NCI-H524 (cell line): Measurements from ENCODE around the gene GPR55.

Source experiments
- DNase-seq, 2 experiments: peaks; one replicate each; lab custom pipeline; 2025; lab: John Stamatoyannopoulos, UW

The GPR55 gene

GRCh38 chr2:230879271-230879882, 45.7 kb downstream of the GPR55 start:
- DNase-seq = peak in 1 of 2 experiments; percentile 35

DNA sequence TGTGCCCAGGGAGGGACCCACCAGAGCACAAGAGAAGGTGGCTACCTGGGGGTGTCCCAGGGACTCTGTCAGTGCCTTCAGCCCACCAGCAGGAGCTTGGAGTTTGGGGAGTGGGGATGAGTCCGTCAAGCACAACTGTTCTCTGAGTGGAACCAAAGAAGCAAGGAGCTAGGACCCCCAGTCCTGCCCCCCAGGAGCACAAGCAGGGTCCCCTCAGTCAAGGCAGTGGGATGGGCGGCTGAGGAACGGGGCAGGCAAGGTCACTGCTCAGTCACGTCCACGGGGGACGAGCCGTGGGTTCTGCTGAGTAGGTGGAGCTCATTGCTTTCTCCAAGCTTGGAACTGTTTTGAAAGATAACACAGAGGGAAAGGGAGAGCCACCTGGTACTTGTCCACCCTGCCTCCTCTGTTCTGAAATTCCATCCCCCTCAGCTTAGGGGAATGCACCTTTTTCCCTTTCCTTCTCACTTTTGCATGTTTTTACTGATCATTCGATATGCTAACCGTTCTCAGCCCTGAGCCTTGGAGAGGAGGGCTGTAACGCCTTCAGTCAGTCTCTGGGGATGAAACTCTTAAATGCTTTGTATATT, 46.3 kb downstream of the GPR55 start:
- no peak for DNase-seq

- no peak for DNase-seq
Observed at GRCh38 chr2:230877759-230878598, 47.1 kb downstream of the GPR55 start.

DNA sequence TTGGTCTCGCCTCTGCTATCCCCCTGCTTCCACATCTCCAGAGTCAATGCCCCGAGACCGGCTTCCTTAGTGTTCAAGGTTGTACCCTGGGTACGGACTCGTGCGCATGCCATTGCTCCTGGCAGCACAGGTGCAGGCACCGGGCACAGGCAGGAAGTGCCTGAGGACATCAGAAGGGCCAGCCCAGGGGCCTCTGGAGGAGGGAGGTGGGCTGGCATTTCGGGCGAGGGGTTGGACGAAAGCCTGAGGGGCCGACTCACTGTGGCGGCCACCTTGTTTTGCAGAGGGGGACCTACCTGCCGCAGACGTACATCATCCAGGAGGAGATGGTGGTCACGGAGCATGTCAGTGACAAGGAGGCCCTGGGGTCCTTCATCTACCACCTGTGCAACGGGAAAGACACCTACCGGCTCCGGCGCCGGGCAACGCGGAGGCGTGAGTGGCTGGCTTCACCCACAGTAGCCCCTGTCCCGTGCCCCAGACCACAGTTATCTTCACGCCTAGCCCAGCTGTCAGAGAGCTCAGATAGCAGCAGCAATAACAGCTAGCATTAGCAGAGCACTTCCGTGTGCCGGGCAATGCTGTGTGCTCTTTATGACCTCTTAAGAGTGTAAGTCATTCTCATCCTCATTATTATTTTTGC, 47.8 kb downstream of the GPR55 start:
- DNase-seq = no peak

GRCh38 chr2:230875347-230876315, 49.4 kb downstream of the GPR55 start:
- no peak for DNase-seq

DNA sequence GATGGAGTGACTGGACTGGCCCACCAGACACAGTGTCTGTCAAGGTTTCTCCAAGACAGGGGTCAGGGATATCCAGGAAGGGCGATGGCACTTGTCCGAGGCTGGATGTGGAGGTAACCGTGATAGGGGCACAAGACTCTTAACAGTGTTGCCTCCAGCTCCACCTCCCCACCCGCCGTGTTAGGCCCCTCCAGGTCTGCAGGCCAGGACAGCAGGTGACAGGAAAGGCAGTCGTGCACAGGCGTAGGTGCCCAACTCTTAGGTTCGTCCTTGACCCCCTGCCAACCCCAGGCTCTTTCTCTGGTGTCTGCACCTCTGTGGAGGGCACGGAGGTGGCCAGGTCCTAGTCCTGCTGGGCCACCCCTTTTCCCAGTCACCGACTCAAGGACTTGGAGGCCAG, 50.2 kb downstream of the GPR55 start:
- DNase-seq = no peak

GRCh38 chr2:230874456-230874855, 50.6 kb downstream of the GPR55 start:
- no peak for DNase-seq

- DNase-seq = no peak
Observed at GRCh38 chr2:230873661-230874401, 51.2 kb downstream of the GPR55 start.

DNA sequence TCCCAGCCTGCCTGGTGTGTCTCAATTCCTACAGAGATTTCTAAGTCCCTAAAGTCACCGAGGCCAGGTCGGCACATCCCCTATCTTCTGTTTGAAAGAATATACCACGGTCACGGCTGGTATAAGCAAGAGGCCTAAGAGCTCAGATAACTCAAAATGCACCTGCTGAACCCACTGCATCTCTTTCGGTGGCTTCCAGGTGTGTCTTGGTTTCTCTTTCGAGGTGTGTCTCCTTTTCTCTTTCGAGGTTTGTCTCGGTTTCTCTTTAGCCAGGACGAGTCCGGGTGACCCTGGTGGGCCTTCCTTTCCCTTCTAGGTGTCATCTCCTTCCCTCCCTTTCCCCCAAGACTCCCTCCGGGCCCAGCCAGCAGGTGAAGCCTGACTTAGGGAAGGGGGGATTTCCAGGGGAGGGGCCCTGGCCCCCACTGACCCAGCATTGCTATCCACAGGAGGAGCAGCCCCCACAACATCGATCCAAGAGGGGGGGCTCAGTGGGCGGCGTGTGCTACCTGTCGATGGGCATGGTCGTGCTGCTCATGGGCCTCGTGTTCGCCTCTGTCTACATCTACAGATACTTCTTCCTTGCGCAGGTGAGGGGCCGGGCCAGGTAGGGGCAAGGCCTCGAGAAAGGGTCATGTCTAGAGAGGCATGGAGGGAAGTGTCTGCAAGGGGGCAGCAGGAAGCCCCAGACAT, 51.9 kb downstream of the GPR55 start:
- no peak for DNase-seq

DNA sequence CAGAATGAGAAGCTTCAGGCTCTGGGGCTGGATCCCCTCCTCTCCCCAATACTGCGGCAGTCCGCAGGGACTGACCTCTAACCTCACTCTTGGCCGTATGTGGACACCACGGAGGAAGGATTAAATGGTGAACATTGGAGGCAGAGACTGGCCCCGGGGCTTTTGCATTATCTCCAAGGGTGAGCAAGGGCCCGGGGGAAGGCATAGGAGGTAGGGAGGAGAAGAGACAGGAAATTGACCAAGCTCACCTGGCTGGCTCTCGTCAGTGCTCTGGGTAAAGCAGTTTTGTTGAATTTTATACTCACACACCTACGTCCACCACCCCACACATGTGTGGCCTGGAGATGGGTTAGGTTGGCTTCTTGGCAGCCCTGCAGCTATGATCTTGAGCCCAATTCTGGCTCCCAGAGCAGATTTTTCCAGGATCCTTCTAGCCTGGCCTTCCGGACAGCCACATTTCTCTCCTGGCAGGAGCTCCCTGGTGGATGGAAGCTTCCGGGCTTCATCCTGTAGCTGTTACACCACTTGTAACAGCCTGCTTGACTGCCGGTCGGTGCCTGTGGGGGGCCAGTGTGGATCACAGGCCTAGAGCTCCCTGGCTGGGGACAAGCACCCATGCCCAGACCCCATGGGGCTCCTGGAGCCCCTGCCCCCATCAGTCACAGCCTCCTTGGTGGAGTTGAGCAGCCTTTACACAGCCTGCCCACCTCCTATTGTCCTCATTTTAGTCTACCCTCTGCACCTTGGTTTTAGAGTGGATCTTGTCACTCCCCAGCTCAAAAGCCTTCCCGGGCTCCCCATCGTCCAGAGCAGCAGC, 52.7 kb downstream of the GPR55 start:
- no peak for DNase-seq

DNA sequence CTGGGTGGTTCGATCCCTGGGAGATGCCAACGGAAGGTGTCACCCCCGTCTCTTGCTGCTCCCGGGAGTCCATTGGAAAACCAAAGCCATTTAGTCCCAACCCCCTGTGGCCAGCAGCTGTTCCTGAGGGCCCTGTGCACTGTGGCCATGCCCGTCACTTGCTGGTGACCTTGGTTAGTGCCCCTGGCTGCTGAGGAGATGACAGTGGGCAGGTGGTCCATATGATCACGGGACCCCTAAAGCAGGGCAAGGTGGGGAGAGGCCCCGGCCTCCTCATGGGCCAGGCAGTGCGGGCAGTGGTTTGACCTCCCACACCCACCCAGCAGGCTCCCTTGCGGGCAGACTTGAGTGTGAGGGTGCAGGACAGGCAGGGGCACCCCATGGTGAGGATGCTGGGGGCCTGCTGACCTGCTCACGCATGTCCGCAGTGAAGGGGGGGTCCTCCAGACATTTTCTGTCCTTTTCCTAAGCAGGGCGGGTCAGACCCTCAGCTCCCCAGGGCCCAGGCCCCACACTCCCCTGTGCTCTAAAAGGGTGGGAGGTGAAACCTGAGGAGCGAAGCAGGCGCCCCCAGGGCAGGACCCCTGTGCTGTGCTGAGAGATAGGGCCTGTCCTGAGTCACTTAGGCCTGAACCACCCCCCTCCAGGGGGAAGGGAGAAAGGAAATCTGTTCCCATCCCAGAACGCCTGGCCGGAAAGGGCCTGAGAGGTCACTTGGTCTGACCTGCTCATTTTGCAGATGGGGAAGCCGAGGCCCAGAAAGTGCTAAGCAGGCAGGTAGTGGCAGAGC, 53.5 kb downstream of the GPR55 start:
- DNase-seq = no peak

DNA sequence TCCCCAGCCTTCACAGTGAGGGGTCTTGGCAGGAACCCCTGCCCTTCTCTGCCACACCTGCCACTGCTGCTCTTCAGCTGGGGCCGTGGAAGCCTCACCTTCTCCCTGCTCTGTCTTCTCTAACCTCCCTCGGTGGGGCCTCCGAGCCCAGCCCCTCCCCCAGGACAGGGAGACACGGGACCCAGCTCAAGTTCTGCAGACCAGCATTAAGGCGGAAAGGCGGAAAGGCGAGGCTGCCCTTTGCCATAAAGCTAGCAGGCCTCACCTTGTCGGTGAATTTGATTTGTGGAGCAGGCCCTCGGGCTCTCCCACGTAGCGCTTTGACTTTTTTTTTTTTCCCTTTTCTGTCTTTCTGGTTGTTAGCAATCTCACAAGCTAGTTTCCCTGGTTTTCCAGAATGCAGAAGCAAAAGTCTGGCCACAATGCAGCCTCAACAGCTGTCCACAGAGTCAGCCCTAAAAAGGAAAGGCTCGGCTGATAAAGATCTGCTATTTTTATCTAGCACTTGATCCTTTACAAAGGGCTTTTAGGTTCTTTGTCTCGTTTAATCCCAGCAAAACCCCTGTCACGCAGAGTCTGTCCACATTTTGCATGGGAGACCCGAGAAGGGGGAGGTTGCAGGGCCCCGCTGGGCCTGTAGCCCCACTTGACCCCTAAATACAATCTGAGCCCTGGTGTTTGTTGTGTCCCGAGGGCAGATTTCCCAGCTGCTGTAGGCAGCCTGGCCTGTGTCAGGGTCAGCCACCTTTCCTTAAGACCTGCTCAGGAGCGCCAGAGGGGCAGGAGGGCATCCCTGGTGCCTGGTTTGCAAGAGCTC, 54.3 kb downstream of the GPR55 start:
- peak in 1 of 2 experiments; percentile 8 for DNase-seq

DNA sequence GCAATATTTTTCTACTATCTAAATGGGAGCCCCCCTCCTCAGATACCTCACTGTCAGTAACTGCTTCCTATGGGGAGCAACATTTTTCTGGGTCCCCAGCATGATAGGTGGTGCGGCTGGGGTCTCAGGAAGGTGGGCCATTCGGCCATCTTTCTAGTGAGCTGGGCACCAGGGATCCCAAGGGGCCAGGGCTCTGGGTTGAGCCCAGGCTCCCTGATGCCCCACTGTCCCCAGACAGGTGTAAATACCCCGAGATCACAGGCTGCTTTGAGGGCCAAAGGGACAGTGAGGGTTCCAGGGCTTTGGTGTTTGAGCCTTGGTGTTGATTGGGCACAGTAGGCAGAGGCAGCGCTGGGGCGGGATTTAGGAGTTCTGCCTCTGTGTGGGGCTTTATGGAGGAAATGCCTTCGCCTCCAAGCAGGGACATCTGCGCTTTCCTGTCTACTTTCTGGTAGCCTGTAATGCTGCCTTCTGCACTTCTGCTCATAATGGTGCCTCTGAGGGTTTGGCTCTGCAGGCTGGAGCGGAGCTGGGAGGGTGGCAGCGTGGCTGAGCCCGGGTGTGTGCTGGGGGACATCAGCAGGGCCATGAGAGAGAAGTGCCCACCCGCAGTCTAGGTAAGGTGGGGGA, 55.0 kb downstream of the GPR55 start:
- DNase-seq = no peak

DNA sequence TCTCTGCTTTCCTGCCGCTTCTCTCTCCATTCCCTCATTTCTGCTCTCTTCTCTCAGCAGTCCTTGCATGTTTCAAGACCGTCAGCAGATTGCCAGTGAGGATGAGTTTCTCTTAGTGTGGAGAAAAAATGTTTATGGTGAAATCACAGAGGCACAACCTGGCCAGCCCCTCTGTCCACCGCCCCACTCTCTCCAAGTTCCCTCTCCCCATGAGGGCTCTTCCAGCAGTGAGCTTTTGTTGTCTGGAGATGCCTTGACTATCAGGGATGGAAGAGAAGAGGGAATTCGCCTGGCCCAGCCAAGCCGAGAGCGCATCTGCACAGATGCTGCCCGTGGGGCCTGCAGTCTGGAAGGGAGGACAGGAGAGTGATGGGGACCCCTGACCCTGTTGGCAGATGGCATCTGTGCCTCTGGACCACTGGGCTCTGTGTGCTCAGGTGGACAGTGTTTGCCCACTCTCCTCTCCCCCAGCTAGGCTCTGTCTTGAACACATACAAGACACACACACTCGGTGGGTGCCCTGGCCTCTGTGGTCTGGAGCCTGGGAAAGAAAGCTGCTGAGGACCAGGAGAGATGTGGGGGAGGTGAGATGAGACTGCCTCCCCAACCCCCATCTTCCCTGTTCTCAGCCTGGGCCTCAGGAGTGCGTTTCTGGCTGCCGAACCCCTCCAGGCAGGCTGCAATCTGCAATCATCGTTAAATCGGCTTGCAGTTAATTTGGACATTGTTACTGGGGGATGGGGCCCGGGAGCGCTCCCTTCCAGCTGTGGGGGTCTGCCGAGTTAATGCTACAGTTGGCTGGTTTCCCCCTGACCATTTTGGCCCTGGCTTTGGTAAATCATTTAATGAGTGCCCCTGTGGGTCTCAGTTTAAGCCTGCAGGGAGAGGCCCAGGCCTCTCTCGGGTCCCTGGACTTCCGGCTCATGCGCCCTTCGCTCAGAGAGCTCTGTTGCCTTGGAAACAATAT, 55.8 kb downstream of the GPR55 start:
- DNase-seq = no peak

DNA sequence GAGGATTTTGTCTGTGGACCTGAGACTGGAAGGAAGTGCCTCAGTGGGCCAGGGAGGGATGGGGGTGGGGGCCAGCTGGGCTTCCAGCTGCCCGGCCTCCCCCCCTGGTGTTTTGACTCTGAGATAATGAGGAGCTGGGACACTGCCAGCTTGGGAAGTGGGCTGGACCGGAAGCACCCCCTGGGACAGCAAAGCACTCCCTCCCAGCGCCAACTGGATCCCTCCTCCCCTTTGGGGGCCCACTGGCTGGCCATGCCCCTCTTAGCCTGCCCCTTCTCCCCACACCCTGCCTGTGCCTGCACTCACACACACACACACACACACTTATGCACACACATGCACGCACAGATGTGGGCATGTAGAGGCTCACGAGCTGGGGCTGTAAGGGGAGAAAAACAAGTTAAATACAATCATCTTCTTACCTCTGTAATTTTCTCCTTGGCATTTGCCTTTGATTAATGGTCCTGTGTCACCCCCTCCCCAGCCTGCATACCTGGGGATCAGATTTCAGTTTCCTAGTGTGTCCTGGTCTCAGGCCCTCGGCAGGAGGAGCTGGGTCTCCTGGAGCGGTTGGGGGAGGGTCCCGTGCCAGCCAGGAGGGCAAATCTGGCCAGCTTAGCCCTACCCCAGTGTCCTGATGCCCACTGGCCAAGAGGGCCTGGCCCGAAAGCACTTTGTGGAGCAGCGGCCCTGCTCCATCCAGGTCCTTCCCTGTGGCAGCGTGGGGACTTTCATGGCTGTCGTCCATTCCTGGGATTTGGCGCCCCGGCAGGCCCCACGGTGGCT, 56.7 kb downstream of the GPR55 start:
- DNase-seq = peak; percentile 11 to 50
